ENCODE data around the gene ASAP2.

The ASAP2 gene

DNA sequence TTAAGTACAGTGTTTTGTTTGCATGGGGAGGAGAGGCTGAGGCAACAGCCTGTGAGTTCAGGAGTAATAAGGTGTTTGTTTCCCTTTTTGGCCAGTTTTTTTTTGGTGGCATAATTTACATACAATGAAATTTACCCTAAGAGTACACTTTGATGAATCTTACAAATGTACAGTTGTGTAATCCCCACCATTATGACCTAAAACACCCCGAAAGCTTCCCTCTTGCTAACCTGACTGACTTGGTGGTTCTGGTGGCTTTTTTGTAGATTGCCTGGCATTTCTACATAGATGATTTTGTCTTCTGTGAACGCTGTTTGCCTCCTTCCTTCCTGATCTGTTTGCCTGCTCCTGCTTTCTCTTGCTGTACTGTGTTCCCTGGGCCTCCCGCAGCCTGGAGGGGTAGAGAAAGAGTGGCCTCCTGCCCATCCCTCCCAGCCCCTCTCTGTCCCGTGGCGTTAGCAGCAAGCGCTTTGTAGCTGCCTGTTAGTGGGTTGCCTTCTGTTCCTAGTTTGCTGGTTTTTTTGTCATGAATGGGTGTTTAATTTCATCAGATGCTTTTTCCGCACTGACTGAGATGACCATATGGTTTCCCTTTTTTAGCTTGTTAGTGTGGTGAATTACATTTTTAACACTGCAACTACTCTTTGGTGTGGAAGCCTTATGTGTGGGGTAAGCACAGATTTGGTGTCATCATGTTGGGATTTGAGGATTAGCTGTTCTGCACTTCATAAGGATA lies 32.1 kb downstream of the ASAP2 start:
- FAIRE-seq (no peak), DNase-seq (ENCODE audit: insufficient read length) (no peak)
- TF ChIP-seq POLR2AphosphoS5 (IDR thresholded peaks at IDR 0.05; ENCODE audit: low read depth, low read length) (no peak), POLR2A (IDR thresholded peaks at IDR 0.05; ENCODE audit: low read depth, low read length) (no peak), TAF1 (IDR thresholded peaks at IDR 0.05; ENCODE audit: borderline replicate concordance, low read depth, low read length) (no peak)

DNA sequence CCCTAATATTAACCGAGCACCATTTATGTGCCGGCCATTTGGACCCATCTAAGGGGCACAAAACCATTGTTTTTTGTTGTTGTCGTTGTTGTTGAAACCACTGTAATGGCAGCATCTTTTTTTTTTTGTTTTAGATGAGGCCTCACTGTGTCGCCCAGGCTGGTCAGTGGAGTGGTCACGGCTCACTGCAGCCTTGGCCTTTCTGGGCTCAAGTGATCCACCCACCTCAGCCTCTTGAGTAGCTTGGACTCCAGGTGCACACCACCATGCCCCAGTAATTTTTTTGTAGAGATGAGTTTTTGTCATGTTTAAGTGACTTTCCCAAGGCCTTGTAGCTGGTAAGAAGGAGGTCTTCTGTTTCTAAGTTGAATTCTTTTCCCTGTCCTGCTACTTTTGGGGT lies 33.0 kb downstream of the ASAP2 start:
- DNase-seq (ENCODE audit: insufficient read length), result no peak
- FAIRE-seq, result no peak
- TF ChIP-seq POLR2AphosphoS5 (IDR thresholded peaks at IDR 0.05; ENCODE audit: low read depth, low read length), result no peak
- no peak for TF ChIP-seq POLR2A (IDR thresholded peaks at IDR 0.05; ENCODE audit: low read depth, low read length)

DNA sequence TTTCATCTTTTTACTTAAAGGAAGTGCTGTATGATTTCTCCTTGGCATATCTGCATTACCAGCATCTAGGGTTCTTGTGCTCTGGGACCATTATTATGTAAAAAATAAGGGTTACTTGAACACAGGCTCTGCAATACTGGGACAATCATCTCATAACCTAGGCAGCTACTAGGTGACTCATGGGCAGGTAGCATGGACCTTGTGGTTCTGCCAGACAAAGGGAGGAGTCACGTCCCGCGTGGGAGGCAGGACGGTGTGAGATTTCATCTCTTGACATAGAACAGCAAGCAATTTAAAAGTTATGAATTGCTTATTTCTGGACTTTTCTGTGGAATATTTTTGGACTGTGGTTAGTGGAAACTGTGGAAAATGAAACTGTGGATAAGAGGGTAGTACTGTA lies 34.1 kb downstream of the ASAP2 start:
- DNase-seq (ENCODE audit: insufficient read length), result no peak
- TF ChIP-seq POLR2AphosphoS5 (IDR thresholded peaks at IDR 0.05; ENCODE audit: low read depth, low read length) (no peak), POLR2A (IDR thresholded peaks at IDR 0.05; ENCODE audit: low read depth, low read length) (no peak), TAF1 (IDR thresholded peaks at IDR 0.05; ENCODE audit: borderline replicate concordance, low read depth, low read length) (no peak)

DNA sequence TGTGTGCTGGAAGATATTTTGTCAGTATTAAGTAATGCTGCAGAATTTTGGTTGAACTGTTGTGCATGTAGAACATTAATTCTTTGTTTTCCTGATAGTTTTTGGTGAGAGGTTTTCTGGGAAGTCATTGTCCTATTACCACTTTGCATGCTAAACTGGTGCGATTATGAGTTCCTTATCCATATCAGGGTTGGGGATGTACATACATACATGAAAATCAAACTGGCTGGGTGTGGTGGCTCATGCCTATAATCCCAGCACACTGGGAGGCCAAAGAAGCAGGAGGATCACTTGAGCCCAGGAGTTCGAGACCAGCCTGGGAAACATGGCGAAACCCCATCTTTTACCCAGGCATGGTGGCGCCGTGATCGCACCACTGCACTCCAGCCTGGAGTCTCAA lies 34.6 kb downstream of the ASAP2 start:
- no peak for DNase-seq (ENCODE audit: insufficient read length)
- no peak for TF ChIP-seq POLR2AphosphoS5 (IDR thresholded peaks at IDR 0.05; ENCODE audit: low read depth, low read length)
- no peak for TF ChIP-seq TAF1 (IDR thresholded peaks at IDR 0.05; ENCODE audit: borderline replicate concordance, low read depth, low read length)
- no peak for TF ChIP-seq POLR2A (IDR thresholded peaks at IDR 0.05; ENCODE audit: low read depth, low read length)
- FAIRE-seq, result no peak

More for the DNA sequence above, 34.1 kb downstream of the ASAP2 start:
- FAIRE-seq, result no peak

DNA sequence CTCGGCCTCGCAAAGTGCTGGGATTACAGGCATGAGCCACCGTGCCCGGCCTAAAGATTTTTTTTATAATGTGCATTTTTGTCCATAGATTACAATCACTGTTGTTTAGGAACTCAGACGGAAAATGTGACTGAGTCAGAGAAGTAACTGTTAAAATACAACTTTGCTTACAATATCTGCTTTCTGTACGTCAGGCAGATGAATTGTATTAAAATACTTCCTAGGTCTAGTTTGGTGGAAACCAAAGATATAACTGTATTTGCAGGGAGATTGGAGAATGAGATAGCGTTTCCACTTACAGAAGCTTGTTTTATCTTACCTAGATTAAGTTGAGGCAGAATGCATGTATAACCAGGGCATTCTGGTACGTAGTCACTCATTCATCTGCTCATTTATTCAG lies 36.7 kb downstream of the ASAP2 start:
- FAIRE-seq, result no peak
- no peak for TF ChIP-seq POLR2A (IDR thresholded peaks at IDR 0.05; ENCODE audit: low read depth, low read length)
- TF ChIP-seq POLR2AphosphoS5 (IDR thresholded peaks at IDR 0.05; ENCODE audit: low read depth, low read length), result no peak
- TF ChIP-seq TAF1 (IDR thresholded peaks at IDR 0.05; ENCODE audit: borderline replicate concordance, low read depth, low read length), result no peak
- DNase-seq (ENCODE audit: insufficient read length), result no peak

DNA sequence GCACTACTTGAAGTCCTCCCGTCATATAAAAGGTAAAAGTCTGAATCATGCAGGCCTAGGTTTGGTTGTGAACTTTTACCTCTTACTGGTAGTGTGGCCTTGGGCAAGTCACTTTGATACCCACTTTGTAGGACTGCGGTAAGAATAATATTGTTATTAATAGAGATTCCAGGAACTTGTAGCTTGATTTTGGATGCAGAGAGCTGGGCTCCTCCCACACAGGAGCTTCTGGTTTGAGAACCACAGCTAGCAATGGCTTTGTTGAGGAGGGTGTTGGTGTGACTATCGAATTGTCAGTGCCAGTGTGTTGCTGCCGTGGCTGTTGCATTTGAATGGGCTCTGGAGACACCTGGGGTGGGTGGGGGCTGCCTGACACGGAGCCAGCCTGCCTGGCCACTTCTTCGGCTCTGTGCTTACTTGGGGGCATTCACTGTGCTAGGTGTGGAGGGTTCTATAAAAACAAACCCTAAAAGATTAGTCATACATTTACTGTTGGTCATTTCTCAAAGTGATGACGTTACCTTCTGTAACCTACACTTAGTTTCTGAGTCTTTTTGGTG lies 38.5 kb downstream of the ASAP2 start:
- DNase-seq (ENCODE audit: insufficient read length), result no peak
- no peak for TF ChIP-seq POLR2AphosphoS5 (IDR thresholded peaks at IDR 0.05; ENCODE audit: low read depth, low read length)
- no peak for TF ChIP-seq POLR2A (IDR thresholded peaks at IDR 0.05; ENCODE audit: low read depth, low read length)
- no peak for TF ChIP-seq TAF1 (IDR thresholded peaks at IDR 0.05; ENCODE audit: borderline replicate concordance, low read depth, low read length)
- FAIRE-seq, result no peak

DNA sequence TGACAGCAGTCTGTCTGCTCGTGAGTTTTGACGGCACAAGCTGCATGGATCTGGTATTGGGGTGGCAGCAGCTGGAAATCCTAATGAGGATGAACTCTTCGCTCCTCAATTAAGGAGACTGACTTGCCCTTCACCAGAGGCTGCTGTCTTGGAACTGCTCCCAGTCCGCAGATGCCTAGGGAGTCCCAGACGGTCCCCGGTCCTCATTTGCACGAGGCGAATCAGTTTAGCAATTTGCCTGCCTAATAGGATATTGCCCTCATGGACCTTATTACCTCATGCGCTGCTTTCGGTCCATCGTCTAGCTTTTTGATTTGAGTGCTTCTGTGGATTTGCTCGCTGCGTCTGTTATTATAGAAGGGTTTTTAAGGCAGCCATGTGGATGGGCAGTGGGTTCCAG lies 40.6 kb downstream of the ASAP2 start:
- FAIRE-seq (no peak), DNase-seq (ENCODE audit: insufficient read length) (no peak)
- TF ChIP-seq POLR2AphosphoS5 (IDR thresholded peaks at IDR 0.05; ENCODE audit: low read depth, low read length) (no peak), POLR2A (IDR thresholded peaks at IDR 0.05; ENCODE audit: low read depth, low read length) (no peak), TAF1 (IDR thresholded peaks at IDR 0.05; ENCODE audit: borderline replicate concordance, low read depth, low read length) (no peak)

DNA sequence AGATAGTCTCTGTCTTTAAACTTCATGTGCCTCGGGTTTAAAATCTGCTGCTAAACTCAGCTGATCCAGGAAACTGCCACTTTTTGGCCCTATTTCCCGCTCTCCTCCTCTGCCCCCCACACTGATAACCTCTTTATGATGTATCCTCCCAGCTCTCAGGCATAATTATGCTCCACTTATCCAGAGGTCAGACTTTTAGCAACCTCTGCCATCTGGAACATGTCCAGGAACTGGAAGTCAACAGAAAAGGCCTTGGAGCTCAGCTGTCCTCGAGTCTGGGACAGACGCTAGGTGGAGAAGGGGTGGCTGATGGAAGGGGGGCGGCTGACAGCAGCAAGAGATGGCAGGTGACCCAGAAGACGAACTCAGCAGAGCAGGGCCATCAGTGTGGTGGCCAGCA lies 41.2 kb downstream of the ASAP2 start:
- no peak for FAIRE-seq
- no peak for DNase-seq (ENCODE audit: insufficient read length)

DNA sequence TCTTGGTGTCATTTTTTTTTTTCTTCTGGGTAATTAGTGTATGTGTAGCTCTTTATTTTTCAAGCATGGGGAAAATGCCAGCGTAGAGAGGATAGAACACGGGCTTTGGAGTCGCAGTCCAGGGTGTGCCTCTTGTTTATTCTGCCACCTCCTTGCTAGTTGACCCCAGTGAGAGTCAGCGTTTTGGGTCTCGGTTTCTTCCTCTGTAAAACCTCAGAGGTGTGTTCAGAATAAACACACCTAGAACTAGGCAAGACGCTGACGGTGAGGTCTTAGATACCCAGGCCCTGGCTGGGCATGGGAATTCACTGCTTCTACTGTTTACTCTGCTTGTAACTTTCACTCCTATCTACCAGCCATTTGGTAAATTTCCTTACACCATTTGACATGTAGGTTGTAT lies 41.8 kb downstream of the ASAP2 start:
- TF ChIP-seq TAF1 (IDR thresholded peaks at IDR 0.05; ENCODE audit: borderline replicate concordance, low read depth, low read length) (no peak), POLR2A (IDR thresholded peaks at IDR 0.05; ENCODE audit: low read depth, low read length) (no peak), POLR2AphosphoS5 (IDR thresholded peaks at IDR 0.05; ENCODE audit: low read depth, low read length) (no peak)
- FAIRE-seq (no peak), DNase-seq (ENCODE audit: insufficient read length) (no peak)

More for the DNA sequence above, 41.2 kb downstream of the ASAP2 start:
- no peak for TF ChIP-seq POLR2AphosphoS5 (IDR thresholded peaks at IDR 0.05; ENCODE audit: low read depth, low read length)
- no peak for TF ChIP-seq TAF1 (IDR thresholded peaks at IDR 0.05; ENCODE audit: borderline replicate concordance, low read depth, low read length)
- TF ChIP-seq POLR2A (IDR thresholded peaks at IDR 0.05; ENCODE audit: low read depth, low read length), result no peak

DNA sequence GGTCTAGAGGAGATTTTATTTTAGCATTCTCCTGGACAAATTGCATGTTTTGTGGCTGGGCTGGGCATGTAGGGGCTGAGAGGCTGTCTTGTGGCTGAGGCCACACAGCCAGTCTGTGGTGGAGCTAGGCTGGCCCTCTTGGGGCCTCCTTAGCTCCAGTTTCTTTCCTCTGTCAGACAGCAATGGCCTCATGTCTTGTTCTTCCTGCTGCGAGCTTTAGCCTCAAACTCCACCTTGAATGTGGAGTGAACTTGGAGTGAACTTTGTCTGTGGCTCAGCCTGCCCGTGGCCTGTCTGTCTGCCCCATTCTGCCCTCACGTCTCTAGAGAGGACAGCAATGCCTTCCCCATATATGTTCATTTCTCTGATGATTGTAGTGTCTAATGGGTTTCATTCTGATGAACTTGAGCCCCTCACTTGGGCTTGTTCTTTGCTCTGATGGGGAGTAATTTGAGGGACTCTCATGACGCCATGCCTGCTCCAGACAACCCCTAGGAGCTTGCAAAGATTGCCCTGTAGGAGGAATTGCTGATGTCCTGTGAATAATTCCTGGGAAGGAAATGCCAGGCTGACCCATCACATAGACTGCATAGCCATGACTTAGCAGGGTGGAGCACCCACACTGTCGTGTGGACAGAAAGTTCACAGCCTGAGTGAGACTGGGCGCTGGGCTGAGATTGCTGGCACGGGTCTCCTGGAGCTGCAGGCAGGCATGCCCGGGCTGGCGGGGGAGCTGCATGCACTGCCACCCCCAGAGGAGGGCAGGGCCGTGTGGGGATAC lies 42.6 kb downstream of the ASAP2 start:
- TF ChIP-seq TAF1 (IDR thresholded peaks at IDR 0.05; ENCODE audit: borderline replicate concordance, low read depth, low read length), result no peak
- TF ChIP-seq POLR2A (IDR thresholded peaks at IDR 0.05; ENCODE audit: low read depth, low read length), result no peak
- TF ChIP-seq POLR2AphosphoS5 (IDR thresholded peaks at IDR 0.05; ENCODE audit: low read depth, low read length), result no peak
- no peak for DNase-seq (ENCODE audit: insufficient read length)
- FAIRE-seq, result no peak

DNA sequence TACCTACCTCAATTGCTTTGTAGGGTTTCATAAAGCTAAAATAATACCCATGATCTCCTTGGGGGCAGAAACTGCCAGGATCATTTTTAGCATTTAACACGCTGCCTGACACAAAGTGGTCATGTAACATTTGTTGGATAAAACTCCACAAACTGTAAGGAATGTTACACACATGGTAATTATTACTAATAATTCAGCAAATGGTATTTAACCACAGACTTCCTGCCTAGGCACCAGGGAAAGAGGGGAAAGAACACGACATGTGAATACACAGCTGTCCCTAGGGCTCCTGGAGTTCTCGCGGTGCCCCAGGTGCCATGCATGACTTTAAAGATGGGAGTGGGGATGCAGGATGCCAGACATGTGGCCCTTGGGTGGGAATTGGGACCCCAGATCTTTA lies 43.5 kb downstream of the ASAP2 start:
- TF ChIP-seq POLR2A (IDR thresholded peaks at IDR 0.05; ENCODE audit: low read depth, low read length) (no peak), POLR2AphosphoS5 (IDR thresholded peaks at IDR 0.05; ENCODE audit: low read depth, low read length) (no peak), TAF1 (IDR thresholded peaks at IDR 0.05; ENCODE audit: borderline replicate concordance, low read depth, low read length) (no peak)
- DNase-seq (ENCODE audit: insufficient read length), result no peak
- no peak for FAIRE-seq
